ENCODE data around the gene C1orf226. TPM values are rescaled to one million over a fixed set of nuclear protein-coding genes. Genes with fewer than 3 reads are reported as not detected.

The C1orf226 gene
- total RNA-seq, 4 donors from 2014 or later = 1.3 to 24.4 (median 4.8) TPM

GRCh38 chr1:162360237-162360873, 21.2 kb upstream of the C1orf226 start:
- Histone ChIP-seq H3K4me1 (no peaks in the 10 kb centered on the region), H3K27ac (no peak overlapping the region), H3K36me3 (no peaks in the 10 kb centered on the region), H3K4me3 (no peak overlapping the region), H3K9me3 (no peaks in the 10 kb centered on the region), H3K27me3 (no peaks in the 10 kb centered on the region)
- DNase-seq = no peak
- TF ChIP-seq POLR2A (IDR thresholded peaks at IDR 0.05) = no peak
- intact Hi-C loops (cut with DNase I; ENCODE audit: low total_unique reads) = no loop called here

GRCh38 chr1:162360874-162361260, 20.7 kb upstream of the C1orf226 start:
- Histone ChIP-seq H3K4me1 (no peaks in the 10 kb centered on the region), H3K27ac (no peak overlapping the region), H3K27me3 (no peaks in the 10 kb centered on the region), H3K36me3 (no peaks in the 10 kb centered on the region), H3K4me3 (no peak overlapping the region), H3K9me3 (no peaks in the 10 kb centered on the region)
- intact Hi-C loops (cut with DNase I; ENCODE audit: low total_unique reads) = no loop called here
- no peak for DNase-seq
- TF ChIP-seq CTCF (IDR thresholded peaks at IDR 0.05) = no peak
- no peak for TF ChIP-seq POLR2A (IDR thresholded peaks at IDR 0.05)

- Histone ChIP-seq H3K9me3 (no peaks in the 10 kb centered on the region), H3K27me3 (no peaks in the 10 kb centered on the region), H3K36me3 (no peaks in the 10 kb centered on the region), H3K4me1 (no peaks in the 10 kb centered on the region), H3K27ac (no peak overlapping the region), H3K4me3 (no peak overlapping the region)
- intact Hi-C loops (cut with DNase I; ENCODE audit: low total_unique reads) = no loop called here
- DNase-seq = no peak
- TF ChIP-seq CTCF (IDR thresholded peaks at IDR 0.05) (no peak), POLR2A (IDR thresholded peaks at IDR 0.05) (no peak)
Observed at GRCh38 chr1:162361349-162361748, 20.2 kb upstream of the C1orf226 start.

GRCh38 chr1:162363823-162364222, 17.7 kb upstream of the C1orf226 start:
- intact Hi-C loops (cut with DNase I; ENCODE audit: low total_unique reads) = no loop called here
- no peak for DNase-seq

GRCh38 chr1:162364498-162364897, 17.0 kb upstream of the C1orf226 start:
- intact Hi-C loops (cut with DNase I; ENCODE audit: low total_unique reads) = no loop called here
- no peak for TF ChIP-seq CTCF (IDR thresholded peaks at IDR 0.05)
- TF ChIP-seq POLR2A (IDR thresholded peaks at IDR 0.05) = no peak
- no peak for DNase-seq
- H3K27me3 ChIP-seq = no peaks in the 10 kb centered on the region
- no peaks in the 10 kb centered on the region for H3K9me3 ChIP-seq
- no peaks in the 10 kb centered on the region for H3K36me3 ChIP-seq
- H3K4me1 ChIP-seq = no peaks in the 10 kb centered on the region
- no peak overlapping the region for H3K4me3 ChIP-seq
- H3K27ac ChIP-seq = no peak overlapping the region

More at GRCh38 chr1:162363823-162364222, 17.7 kb upstream of the C1orf226 start:
- no peak overlapping the region for H3K27ac ChIP-seq
- H3K4me1 ChIP-seq = no peaks in the 10 kb centered on the region
- TF ChIP-seq CTCF (IDR thresholded peaks at IDR 0.05) (no peak), POLR2A (IDR thresholded peaks at IDR 0.05) (no peak)
- no peaks in the 10 kb centered on the region for H3K9me3 ChIP-seq
- H3K36me3 ChIP-seq = no peaks in the 10 kb centered on the region
- H3K27me3 ChIP-seq = no peaks in the 10 kb centered on the region
- H3K4me3 ChIP-seq = no peak overlapping the region

Data from uterus (tissue), 4 donors.